HG02884 (cell line): ENCODE measurements around the gene CASKIN1.
"Not testable (repeated sequence)": the region's sequence is repeated elsewhere in the genome, so short reads cannot be mapped to it uniquely, and the experiment has no call there.

Experiments
- ATAC-seq: cut with Tn5 transposase; IDR thresholded peaks from one replicate; pipeline ENCODE4 v1.9.1; 2021; ENCODE audit warnings: mild to moderate bottlenecking, moderate library complexity; ENCODE audit not compliant: unreplicated experiment

CASKIN1 gene

GRCh38 chr16:2196162-2196980 is at the start of gene CASKIN1:
Gene CASKIN1 (minus strand): TSS chr16:2196605. CDS start chr16:2196432, 173 bp downstream.
- no peak for ATAC-seq

DNA sequence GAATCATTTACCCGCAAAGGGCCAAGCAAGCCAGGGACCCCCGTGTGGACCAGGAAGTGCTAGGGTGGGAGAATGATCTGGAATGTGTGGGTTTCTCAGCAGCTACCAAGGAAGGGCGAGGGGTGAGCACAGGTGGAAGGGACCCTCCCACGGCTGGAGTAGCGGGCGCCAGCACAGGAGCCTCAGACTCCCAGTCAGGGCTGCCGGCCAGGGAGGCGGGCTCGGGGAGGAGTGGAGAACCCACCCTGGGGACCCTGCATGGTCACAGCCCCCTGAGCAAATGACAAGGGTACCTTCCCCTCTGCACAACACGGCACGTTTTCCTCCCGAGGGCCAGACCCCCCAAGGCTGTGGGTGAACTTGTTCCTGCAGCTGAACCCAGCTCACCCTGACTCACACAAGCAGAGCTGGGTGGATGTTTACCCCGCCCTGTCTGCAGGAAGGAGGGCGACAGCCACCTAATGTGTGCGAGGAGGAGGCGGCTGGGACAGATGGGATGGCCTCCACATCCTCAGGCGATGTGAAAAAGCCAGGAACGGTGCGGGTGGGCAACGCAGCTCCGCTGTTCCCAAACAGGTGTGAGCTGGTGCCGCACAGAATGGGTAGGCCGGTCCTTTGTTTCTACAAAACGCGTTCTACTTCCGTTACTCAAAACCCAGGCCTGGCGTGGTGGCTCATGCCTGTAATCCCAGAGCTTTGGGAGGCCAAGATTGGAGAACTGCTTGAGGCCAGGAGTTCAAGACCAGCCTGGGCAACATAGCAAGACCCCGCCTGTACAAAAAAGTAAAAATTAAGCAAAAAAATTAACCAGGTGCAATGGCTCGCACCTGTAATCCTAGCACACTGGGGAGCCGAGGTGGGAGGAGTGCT is 48.8 kb upstream of the CASKIN1 start:
- ATAC-seq, result no peak

- no peak for ATAC-seq
Observed at GRCh38 chr16:2244301-2244700, 47.9 kb upstream of the CASKIN1 start.

GRCh38 chr16:2243781-2244180 is 47.4 kb upstream of the CASKIN1 start:
- no peak for ATAC-seq

- no peak for ATAC-seq
Observed at GRCh38 chr16:2243031-2243528, 46.7 kb upstream of the CASKIN1 start.

- ATAC-seq, result no peak
Observed at GRCh38 chr16:2242598-2242997, 46.2 kb upstream of the CASKIN1 start.

- ATAC-seq, result not testable (repeated sequence)
Observed at GRCh38 chr16:2240331-2240730, 43.9 kb upstream of the CASKIN1 start.

DNA sequence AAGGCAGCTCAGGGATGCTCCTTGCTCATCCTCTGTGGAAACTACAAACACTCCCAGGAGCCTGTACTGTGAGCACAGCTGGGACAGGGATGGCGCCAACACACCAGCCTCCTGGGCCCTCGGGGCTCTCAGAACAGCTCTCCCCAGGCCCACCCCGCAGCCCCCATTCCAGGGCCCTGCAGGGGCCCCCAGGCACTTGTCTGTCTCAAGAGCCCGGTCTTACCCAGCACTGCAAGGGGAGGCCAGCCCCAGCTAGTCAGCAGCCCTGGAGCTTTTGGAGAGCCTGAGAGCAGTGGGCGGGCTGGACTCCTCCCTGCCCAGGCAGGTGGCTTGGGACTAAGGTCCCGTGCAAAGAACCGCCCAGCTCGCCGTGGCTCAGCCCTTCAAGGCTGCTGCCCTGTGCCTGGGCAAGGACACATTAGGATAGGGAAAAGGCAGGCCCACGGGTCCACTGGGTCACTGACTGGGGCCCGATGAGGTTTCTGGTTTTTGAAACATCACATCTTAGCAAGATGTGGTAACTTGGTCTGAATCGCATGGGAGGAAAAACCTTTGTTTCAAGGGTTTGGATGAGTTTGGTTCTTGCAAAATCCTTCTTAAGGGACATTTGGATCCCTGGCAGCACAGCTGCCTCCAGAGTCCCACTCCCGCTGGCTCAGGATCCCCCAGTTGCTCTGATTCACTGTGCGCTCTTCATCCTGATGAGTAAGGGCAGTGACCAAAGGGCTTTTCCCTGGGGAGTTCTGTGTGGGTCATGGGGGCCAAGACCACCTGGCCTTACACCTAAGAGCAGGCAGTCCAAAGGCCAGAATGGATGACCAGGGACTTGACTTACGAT is 42.7 kb upstream of the CASKIN1 start:
- no peak for ATAC-seq

DNA sequence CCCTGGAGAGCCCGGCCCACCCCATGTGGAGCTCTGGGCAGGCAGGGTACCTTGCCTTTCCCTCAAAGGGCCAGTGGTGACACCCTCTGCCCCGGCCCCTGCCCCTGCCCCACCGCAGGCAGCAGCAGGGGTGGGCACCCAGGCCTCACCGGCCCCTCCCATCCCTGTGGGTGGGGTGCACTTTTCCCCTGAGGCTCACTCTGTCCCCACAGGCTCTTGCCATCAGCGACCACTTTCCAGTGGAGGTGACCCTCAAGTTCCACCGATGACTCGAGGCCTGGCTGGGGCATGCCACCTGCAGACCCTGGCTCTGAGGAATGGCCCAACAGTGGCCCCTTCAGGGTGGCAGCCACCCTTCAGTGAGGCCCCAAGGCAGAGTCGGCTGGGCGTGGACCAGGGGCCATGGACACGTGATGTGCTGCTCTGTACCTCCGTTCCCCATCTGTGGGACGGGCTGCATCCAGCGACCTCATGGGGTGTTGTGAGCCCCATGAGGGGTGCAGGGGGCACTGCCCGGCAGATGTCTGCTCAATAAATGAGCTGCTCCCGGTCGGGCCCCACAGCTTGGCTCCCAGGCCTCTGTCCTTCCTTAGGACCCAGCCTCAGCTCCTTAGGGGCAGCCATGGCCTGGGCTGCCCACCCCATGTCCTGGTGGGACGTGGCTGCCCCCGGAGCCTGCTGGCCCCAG is 41.9 kb upstream of the CASKIN1 start:
- no peak for ATAC-seq

DNA sequence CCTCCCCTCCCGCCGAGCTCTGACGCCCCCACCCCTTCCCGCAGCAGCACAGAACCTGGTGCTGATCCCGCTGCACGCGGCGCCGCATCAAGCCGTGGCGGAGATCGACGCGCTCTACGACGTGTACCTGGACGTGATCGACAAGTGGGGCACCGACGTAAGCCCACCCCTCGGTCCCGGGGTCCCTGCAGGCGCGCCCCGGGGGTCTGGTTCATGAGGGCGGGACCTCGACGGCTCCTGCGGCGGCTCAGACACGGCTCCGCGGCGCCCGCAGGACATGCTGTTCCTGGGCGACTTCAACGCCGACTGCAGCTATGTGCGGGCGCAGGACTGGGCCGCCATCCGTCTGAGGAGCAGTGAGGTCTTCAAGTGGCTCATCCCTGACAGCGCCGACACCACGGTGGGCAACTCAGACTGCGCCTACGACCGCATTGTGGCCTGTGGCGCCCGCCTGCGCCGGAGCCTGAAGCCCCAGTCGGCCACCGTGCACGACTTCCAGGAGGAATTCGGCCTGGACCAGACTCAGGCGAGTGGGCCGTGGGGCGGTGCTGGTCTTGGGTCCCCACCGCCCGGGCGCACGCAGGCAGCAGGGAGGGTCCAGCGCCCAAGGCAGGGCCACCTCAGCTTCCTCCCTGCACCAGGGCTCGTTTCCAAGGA is 41.2 kb upstream of the CASKIN1 start:
- ATAC-seq, result no peak

DNA sequence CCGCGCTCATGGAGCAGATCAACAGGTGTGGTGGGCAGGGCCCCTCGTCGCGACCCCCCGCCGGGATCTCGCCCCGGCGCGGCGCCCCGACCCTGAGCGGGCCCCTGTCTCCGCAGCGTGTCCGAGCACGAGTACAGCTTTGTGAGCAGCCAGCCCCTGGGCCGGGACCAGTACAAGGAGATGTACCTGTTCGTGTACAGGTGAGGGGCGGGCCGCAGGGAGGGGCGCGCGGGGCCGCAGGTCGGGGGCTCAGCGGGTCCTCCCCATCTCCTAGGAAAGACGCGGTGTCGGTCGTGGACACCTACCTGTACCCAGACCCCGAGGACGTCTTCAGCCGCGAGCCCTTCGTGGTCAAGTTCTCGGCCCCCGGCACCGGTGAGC is 40.7 kb upstream of the CASKIN1 start:
- no peak for ATAC-seq

DNA sequence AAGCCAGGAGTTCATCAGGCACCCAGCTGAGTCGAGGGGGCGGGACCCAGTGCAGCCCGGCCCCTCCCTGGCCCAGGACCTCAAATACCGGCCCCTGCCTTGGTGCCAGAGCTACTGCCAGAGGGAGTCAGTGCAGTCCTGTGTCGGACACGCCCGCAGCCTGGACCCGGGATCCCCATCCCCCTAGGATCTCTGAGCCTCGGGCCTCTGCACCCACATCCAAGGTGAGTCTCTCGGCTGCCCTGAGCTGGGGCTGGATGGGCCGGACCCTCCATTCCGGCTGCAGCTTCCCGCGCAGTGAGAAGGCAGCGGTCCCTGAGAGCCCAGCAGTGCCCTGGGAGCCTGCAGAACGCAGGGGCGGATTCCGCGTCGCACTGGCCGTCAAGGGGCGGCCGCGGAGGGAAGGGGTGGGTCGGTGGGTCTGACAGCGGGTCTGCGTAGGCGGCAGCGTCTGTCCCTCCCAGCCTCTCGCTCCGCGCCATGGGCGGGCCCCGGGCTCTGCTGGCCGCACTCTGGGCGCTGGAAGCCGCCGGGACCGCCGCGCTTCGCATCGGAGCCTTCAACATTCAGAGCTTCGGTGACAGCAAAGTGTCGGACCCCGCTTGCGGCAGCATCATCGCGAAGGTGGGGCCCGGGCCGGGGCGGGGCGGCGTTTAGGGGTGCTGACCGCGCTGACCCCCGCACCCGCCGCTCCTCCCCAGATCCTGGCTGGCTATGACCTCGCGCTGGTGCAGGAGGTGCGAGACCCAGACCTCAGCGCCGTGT is 40.1 kb upstream of the CASKIN1 start, which contains the start of gene DNASE1L2:
DNASE1L2 (plus strand) TSS at position 108 of the 765 bp plus-strand sequence; CDS start at position 481, 373 bp downstream.
- no peak for ATAC-seq

GRCh38 chr16:2235695-2236336 is 39.4 kb upstream of the CASKIN1 start:
- no peak for ATAC-seq

GRCh38 chr16:2235234-2235651 is 38.8 kb upstream of the CASKIN1 start:
- no peak for ATAC-seq

- no peak for ATAC-seq
Observed at GRCh38 chr16:2234813-2235170, 38.4 kb upstream of the CASKIN1 start.

DNA sequence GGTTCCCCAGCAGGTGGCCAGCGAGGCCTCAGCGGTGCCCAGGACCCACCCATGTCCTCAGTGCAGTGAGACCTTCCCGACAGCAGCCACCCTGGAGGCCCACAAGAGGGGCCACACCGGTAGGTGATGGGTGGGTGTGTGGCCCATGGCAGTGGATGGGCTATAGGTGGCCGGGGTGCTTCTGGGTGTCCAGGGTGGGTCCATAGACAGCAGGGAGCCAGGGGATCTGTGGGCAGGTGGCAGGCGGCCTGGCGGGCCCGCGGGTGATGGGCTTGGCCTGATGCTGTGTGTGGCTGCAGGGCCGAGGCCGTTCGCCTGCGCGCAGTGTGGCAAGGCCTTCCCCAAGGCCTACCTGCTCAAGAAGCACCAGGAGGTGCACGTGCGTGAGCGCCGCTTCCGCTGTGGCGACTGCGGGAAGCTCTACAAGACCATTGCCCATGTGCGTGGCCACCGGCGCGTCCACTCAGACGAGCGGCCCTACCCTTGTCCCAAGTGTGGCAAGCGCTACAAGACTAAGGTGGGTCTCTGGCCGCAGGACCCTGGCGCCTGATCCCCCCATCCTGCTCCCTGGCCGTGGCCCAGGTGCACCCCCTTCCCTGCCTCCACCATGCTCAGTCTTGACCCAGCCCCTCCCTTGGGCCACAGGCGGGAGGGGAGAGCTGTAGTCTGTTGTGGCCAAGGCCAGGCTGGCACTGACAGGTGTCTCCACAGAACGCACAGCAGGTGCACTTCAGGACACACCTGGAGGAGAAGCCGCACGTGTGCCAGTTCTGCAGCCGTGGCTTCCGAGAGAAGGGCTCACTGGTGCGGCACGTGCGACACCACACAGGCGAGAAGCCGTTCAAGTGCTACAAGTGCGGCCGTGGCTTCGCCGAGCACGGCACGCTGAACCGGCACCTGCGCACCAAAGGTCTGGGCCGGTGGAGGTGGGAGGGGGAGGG is 37.7 kb upstream of the CASKIN1 start:
- no peak for ATAC-seq

DNA sequence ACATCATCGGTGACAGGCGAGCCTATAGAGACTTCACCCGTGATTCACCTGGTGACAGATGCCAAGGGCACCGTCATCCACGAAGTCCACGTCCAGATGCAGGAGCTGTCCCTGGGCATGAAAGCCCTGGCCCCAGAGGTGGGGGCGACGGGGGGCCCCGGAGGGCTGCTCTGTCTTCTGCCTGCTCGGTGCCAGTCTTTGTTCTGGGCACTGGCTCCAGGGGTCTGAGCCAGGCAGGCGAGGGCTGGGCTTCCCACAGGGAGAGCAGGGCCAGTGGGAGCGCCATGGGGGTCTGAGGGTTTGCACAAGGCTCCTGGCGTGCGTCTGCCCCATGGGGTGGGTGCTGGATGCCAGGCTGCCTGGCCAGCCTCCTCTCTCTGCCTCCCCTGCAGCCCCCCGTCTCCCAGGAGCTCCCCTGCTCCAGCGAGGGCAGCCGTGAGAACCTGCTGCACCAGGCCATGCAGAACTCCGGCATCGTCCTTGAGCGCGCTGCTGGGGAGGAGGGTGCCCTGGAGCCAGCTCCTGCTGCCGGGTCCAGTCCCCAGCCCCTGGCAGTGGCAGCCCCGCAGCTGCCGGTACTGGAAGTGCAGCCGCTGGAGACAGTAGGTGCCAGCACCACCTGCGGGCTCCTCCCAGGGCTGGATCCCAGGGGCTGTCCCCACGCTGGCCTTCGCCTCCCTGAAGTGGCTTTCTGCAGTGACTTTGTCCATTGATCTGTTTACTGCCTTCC is 36.8 kb upstream of the CASKIN1 start:
- no peak for ATAC-seq
